ENCODE measurements around the gene STARD13. TPM values are rescaled to one million over a fixed set of nuclear protein-coding genes. Genes with fewer than 3 reads are reported as not detected.

Gene STARD13
- total RNA-seq, 4 donors from 2014 or later = 9.5 to 33.9 (median 30.3) TPM

- DNase-seq = no peak
- no peaks in the 10 kb centered on the region for H3K9me3 ChIP-seq
- no peaks in the 10 kb centered on the region for H3K36me3 ChIP-seq
- no peak overlapping the region for H3K4me3 ChIP-seq
- no peak for TF ChIP-seq CTCF (IDR thresholded peaks at IDR 0.05)
- TF ChIP-seq POLR2A (IDR thresholded peaks at IDR 0.05) = no peak
- H3K27ac ChIP-seq = no peak overlapping the region
- H3K27me3 ChIP-seq = no peaks in the 10 kb centered on the region
- peaks cover 0 to 25% (median 0%) of the 10 kb centered on the region in 4 donors for H3K4me1 ChIP-seq
Observed at GRCh38 chr13:33212396-33212795, 73.2 kb downstream of the STARD13 start.

- Histone ChIP-seq H3K27ac (no peak overlapping the region), H3K4me1 (peaks cover 0 to 41% (median 0%) of the 10 kb centered on the region in 4 donors), H3K4me3 (no peak overlapping the region), H3K36me3 (no peaks in the 10 kb centered on the region), H3K9me3 (no peaks in the 10 kb centered on the region), H3K27me3 (no peaks in the 10 kb centered on the region)
- TF ChIP-seq CTCF (IDR thresholded peaks at IDR 0.05) (no peak), POLR2A (IDR thresholded peaks at IDR 0.05) (no peak)
- no peak for DNase-seq
Observed at GRCh38 chr13:33210090-33210489, 75.5 kb downstream of the STARD13 start.

- peaks cover 0 to 35% (median 0%) of the 10 kb centered on the region in 4 donors for H3K4me1 ChIP-seq
- no peaks in the 10 kb centered on the region for H3K36me3 ChIP-seq
Observed at GRCh38 chr13:33208290-33209220, 77.0 kb downstream of the STARD13 start.

GRCh38 chr13:33207615-33207961 lies 78.0 kb downstream of the STARD13 start:
- Histone ChIP-seq H3K27ac (peak overlapping the region in 2 of 4 donors; percentile 53 to 72), H3K36me3 (no peaks in the 10 kb centered on the region), H3K4me3 (no peak overlapping the region), H3K4me1 (peaks cover 0 to 36% (median 0%) of the 10 kb centered on the region in 4 donors), H3K27me3 (no peaks in the 10 kb centered on the region), H3K9me3 (no peaks in the 10 kb centered on the region)
- TF ChIP-seq POLR2A (IDR thresholded peaks at IDR 0.05) (no peak), CTCF (IDR thresholded peaks at IDR 0.05) (no peak)
- no peak for DNase-seq

More at GRCh38 chr13:33208290-33209220, 77.0 kb downstream of the STARD13 start:
- no peak for DNase-seq
- TF ChIP-seq POLR2A (IDR thresholded peaks at IDR 0.05) (no peak), CTCF (IDR thresholded peaks at IDR 0.05) (no peak)
- no peaks in the 10 kb centered on the region for H3K9me3 ChIP-seq
- no peaks in the 10 kb centered on the region for H3K27me3 ChIP-seq
- H3K4me3 ChIP-seq = no peak overlapping the region
- peak overlapping the region in 1 of 4 donors; percentile 72 for H3K27ac ChIP-seq

GRCh38 chr13:33206945-33207614 lies 78.5 kb downstream of the STARD13 start:
- H3K27me3 ChIP-seq = no peaks in the 10 kb centered on the region
- peaks cover 0 to 36% (median 0%) of the 10 kb centered on the region in 4 donors for H3K4me1 ChIP-seq
- no peak overlapping the region for H3K4me3 ChIP-seq
- TF ChIP-seq POLR2A (IDR thresholded peaks at IDR 0.05) = no peak
- TF ChIP-seq CTCF (IDR thresholded peaks at IDR 0.05) = no peak
- H3K36me3 ChIP-seq = no peaks in the 10 kb centered on the region
- peak overlapping the region in 2 of 4 donors; percentile 53 to 72 for H3K27ac ChIP-seq
- no peak for DNase-seq
- H3K9me3 ChIP-seq = no peaks in the 10 kb centered on the region
